DOHH2 (cell line): ENCODE results near the gene EIF3J.

Source experiments
- CTCF ChIP-seq: fragments of 200-600 bp; sonication (generic); IDR thresholded peaks from one replicate; pipeline ENCODE4 v1.5.1; 2014; ENCODE audit warnings: antibody characterized with exemption, mild to moderate bottlenecking, low read depth, low read length; ENCODE audit not compliant: poor library complexity, severe bottlenecking
- EZH2phosphoT487 ChIP-seq: fragments of 200-600 bp; sonication (generic); IDR thresholded peaks from 2 replicates; pipeline ENCODE4 v1.6.1; 2017; ENCODE audit warnings: borderline replicate concordance, mild to moderate bottlenecking, antibody characterized with exemption, low read length, moderate library complexity, mixed read lengths

DNA sequence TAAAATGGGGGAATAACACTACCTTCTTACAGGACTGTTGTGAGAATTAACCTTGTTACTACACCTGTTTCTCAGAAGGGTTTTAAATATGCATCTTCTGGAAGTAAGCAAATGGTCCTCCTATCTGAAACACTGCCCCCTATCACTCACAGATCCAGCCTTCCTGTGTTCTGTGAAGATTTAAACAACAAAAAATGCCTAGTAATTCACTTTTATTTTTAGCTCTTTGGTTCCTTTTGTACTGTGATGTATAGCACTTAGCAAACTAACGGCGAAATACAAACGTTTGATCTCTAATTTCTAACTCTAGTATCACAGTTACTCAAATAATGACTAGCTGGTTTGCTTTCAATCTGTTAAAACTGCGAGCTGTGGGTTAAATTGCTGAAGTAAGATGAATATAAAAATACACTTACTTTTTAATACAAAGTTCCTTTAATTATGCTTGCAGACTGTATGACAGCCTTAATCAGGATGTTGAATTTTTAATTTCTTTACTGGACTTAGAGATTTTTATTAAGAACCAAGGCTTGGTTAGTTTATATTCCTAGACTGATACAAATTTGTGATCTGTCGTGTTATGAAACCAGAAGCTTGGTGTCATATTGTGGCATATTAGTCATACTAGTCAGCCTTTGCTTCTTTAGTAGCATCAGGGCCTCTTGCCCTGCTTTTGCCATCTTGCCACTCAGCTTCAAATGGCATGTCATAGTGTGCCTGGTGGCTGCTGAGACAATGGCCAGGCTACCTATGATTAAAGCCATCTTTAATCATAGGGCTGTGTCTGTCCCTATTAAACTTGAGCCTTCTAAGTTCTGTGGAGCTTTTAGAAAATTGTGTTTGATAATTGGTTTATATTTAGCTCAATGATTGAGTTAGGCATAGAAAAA is 9.2 kb downstream of the EIF3J start:
- TF ChIP-seq CTCF: peak; percentile 66
- no peak for TF ChIP-seq EZH2phosphoT487
